ENCODE measurements around the gene HIBCH.
"Not testable (repeated sequence)": the region's sequence is repeated elsewhere in the genome, so short reads cannot be mapped to it uniquely, and the experiment has no call there.

The HIBCH gene

DNA sequence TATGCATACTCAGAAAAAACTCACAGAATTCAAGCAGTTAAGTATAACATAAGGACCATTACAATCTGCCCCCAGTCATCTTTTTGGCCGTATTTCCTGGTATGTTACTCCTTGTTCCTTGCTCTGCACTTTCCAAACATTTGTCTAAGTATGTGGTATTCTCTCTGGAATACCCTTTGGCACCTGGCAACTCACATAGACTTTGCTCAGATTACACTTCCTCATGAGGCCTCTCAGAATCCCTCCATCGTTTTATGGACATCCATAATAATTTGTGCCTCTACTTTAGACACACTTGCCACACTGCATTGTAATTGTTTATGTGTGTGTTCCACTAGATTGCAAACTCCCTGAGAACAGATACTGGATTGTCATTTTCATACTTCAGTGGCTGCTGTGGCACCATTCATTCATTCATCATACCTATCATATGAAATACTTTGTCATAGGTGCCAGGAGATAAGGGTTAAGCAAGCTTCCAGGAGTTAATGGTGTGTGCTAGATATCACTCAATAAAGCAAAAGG lies 84.0 kb downstream of the HIBCH start:
- Histone ChIP-seq H3K4me3 (ENCODE audit: low read depth, low read length) (no peak overlapping the region), H3K27me3 (ENCODE audit: control insufficient read depth, insufficient read depth, low read length) (no peaks in the 10 kb centered on the region), H3K4me1 (no peaks in the 10 kb centered on the region), H3K9me3 (ENCODE audit: control insufficient read depth, low read length) (no peaks in the 10 kb centered on the region), H3K27ac (no peak overlapping the region), H3K4me2 (ENCODE audit: low read length) (no peak overlapping the region), H3K9ac (no peak overlapping the region), H3K36me3 (ENCODE audit: control insufficient read depth, insufficient read depth, low read length) (no peaks in the 10 kb centered on the region), H3K79me2 (no peaks in the 10 kb centered on the region), H2AFZ (no peak overlapping the region)
- TF ChIP-seq, protein P1, sequence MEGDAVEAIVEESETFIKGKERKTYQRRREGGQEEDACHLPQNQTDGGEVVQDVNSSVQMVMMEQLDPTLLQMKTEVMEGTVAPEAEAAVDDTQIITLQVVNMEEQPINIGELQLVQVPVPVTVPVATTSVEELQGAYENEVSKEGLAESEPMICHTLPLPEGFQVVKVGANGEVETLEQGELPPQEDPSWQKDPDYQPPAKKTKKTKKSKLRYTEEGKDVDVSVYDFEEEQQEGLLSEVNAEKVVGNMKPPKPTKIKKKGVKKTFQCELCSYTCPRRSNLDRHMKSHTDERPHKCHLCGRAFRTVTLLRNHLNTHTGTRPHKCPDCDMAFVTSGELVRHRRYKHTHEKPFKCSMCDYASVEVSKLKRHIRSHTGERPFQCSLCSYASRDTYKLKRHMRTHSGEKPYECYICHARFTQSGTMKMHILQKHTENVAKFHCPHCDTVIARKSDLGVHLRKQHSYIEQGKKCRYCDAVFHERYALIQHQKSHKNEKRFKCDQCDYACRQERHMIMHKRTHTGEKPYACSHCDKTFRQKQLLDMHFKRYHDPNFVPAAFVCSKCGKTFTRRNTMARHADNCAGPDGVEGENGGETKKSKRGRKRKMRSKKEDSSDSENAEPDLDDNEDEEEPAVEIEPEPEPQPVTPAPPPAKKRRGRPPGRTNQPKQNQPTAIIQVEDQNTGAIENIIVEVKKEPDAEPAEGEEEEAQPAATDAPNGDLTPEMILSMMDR (IDR thresholded peaks at IDR 0.05), result no peak

DNA sequence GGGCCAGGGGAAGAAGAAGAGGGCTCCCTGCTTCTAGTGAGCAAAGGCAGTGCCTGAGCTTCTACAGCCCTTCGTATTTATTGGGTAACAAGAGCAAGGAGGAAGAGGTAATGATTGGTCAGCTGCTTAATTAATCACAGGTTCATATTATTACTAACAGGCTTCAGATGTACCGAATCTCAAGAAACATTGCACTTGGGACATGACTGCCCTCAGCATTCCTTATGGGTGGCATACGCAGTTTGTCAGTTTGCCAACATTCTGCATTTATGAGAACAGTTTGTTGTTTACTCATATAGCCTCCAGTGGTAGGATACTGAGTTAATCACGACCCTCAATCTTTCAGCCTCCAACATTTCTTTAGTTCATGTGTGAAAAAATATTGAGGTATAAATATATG lies 84.5 kb downstream of the HIBCH start:
- H2AFZ ChIP-seq, result no peak overlapping the region
- no peaks in the 10 kb centered on the region for H3K36me3 ChIP-seq (ENCODE audit: control insufficient read depth, insufficient read depth, low read length)
- H3K27me3 ChIP-seq (ENCODE audit: control insufficient read depth, insufficient read depth, low read length), result no peaks in the 10 kb centered on the region
- H3K27ac ChIP-seq, result no peak overlapping the region
- no peaks in the 10 kb centered on the region for H3K4me1 ChIP-seq
- no peaks in the 10 kb centered on the region for H3K79me2 ChIP-seq
- H3K4me3 ChIP-seq (ENCODE audit: low read depth, low read length), result no peak overlapping the region
- H3K9ac ChIP-seq, result no peak overlapping the region
- no peak overlapping the region for H3K4me2 ChIP-seq (ENCODE audit: low read length)
- no peaks in the 10 kb centered on the region for H3K9me3 ChIP-seq (ENCODE audit: control insufficient read depth, low read length)
- TF ChIP-seq, protein P1 (IDR thresholded peaks at IDR 0.05), result no peak

DNA sequence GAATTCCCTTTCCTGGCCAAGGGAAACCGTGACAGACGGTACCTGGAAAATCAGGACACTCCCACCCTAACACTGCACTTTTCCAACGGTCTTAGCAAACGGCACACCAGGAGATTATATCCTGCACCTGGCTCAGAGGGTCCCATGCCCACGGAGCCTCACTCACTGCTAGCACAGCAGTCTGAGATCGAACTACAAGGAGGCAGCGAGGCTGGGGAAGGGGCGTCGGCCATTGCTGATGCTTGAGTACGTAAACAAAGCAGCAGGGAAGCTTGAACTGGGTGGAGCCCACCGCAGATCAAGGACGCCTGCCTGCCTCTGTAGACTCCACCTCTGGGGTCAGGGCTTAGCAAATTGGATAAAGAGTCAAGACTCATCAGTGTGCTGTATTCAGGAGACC lies 95.6 kb downstream of the HIBCH start:
- H3K9ac ChIP-seq; H3K9me3 ChIP-seq (ENCODE audit: control insufficient read depth, low read length); H3K27ac ChIP-seq; H2AFZ ChIP-seq; H3K4me3 ChIP-seq (ENCODE audit: low read depth, low read length); H3K4me2 ChIP-seq (ENCODE audit: low read length); H3K79me2 ChIP-seq; H3K36me3 ChIP-seq (ENCODE audit: control insufficient read depth, insufficient read depth, low read length); H3K27me3 ChIP-seq (ENCODE audit: control insufficient read depth, insufficient read depth, low read length); H3K4me1 ChIP-seq: not testable (repeated sequence)

DNA sequence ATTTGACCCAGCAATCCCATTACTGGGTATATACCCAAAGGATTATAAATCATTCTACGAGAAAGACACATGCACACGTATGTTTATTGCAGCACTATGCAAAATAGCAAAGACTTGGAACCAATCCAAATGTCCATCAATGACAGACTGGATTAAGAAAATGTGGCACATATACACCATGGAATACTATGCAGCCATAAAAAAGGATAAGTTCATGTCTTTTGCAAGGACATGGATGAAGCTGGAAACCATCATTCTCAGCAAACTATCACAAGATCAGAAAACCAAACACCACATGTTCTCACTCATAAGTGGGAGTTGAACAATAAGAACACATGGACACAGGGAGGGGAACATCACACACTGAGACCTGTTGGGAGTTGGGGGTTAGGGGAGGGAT lies 96.9 kb downstream of the HIBCH start:
- not testable (repeated sequence) for H3K4me3 ChIP-seq (ENCODE audit: low read depth, low read length); H3K9ac ChIP-seq; H3K4me2 ChIP-seq (ENCODE audit: low read length); H3K27ac ChIP-seq; H3K36me3 ChIP-seq (ENCODE audit: control insufficient read depth, insufficient read depth, low read length); H2AFZ ChIP-seq; H3K9me3 ChIP-seq (ENCODE audit: control insufficient read depth, low read length); H3K4me1 ChIP-seq; H3K79me2 ChIP-seq; H3K27me3 ChIP-seq (ENCODE audit: control insufficient read depth, insufficient read depth, low read length)

DNA sequence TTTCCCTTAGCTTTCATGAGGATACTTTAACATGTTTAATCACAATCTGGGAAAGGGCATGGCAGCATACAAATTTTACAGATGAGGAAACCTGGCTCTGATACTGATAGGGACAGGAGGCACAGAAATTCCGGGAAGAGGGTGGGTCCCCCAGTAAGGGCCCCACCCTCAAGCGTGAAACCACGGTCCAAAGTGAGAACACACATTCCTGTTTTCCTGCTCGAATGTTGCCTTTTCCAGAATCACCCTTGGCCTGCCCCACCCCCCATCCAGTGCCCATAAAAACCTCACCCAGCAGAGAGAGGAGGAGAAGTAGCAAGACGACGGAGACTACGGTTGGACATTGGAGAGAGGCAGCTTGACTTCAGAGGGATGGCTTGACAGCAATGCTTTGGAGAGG lies 98.2 kb downstream of the HIBCH start:
- no peak overlapping the region for H2AFZ ChIP-seq
- H3K27ac ChIP-seq, result no peak overlapping the region
- no peaks in the 10 kb centered on the region for H3K36me3 ChIP-seq (ENCODE audit: control insufficient read depth, insufficient read depth, low read length)
- no peaks in the 10 kb centered on the region for H3K79me2 ChIP-seq
- no peak overlapping the region for H3K9ac ChIP-seq
- no peaks in the 10 kb centered on the region for H3K4me1 ChIP-seq
- H3K4me2 ChIP-seq (ENCODE audit: low read length), result no peak overlapping the region
- TF ChIP-seq, protein P1 (IDR thresholded peaks at IDR 0.05), result no peak
- H3K9me3 ChIP-seq (ENCODE audit: control insufficient read depth, low read length), result no peaks in the 10 kb centered on the region
- no peaks in the 10 kb centered on the region for H3K27me3 ChIP-seq (ENCODE audit: control insufficient read depth, insufficient read depth, low read length)
- no peak overlapping the region for H3K4me3 ChIP-seq (ENCODE audit: low read depth, low read length)

DNA sequence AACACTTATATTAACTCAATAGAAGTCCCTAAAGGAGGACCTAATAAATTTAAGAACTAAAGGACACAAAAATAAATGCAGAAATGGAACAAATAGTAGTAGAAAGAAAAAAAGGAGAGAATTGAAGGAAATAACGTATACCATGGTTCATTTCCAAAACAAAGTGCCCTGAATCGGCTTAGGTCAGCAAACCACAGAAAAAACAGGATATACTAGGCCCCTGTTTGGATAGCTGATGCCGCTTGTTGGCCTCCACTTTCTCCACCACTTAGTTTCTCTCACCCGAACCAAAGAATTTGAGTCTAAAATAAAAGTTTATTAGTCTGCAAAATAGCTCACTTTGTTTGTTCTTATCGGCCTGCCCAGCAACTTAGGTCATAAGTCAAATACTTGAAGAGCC lies 100.4 kb downstream of the HIBCH start:
- Histone ChIP-seq H2AFZ (no peak overlapping the region), H3K9ac (no peak overlapping the region), H3K27ac (no peak overlapping the region), H3K4me2 (ENCODE audit: low read length) (no peak overlapping the region), H3K4me3 (ENCODE audit: low read depth, low read length) (no peak overlapping the region), H3K27me3 (ENCODE audit: control insufficient read depth, insufficient read depth, low read length) (no peaks in the 10 kb centered on the region), H3K9me3 (ENCODE audit: control insufficient read depth, low read length) (no peaks in the 10 kb centered on the region), H3K36me3 (ENCODE audit: control insufficient read depth, insufficient read depth, low read length) (no peaks in the 10 kb centered on the region), H3K4me1 (no peaks in the 10 kb centered on the region), H3K79me2 (no peaks in the 10 kb centered on the region)
- TF ChIP-seq, protein P1 (IDR thresholded peaks at IDR 0.05), result no peak

All from parathyroid adenoma (tissue), 2 donors.